GM15510 (cell line): ENCODE results near the gene SLC27A4.

Experiments used
- POLR2A ChIP-seq: IDR thresholded peaks from 3 replicates; pipeline ENCODE4 v1.6.1; 2011; ENCODE audit warnings: borderline replicate concordance; ENCODE audit not compliant: insufficient read length; ENCODE audit errors: extremely low read depth

The SLC27A4 gene

GRCh38 chr9:128389395-128390149 is 49.2 kb downstream of the SLC27A4 start:
- TF ChIP-seq POLR2A = no peak

DNA sequence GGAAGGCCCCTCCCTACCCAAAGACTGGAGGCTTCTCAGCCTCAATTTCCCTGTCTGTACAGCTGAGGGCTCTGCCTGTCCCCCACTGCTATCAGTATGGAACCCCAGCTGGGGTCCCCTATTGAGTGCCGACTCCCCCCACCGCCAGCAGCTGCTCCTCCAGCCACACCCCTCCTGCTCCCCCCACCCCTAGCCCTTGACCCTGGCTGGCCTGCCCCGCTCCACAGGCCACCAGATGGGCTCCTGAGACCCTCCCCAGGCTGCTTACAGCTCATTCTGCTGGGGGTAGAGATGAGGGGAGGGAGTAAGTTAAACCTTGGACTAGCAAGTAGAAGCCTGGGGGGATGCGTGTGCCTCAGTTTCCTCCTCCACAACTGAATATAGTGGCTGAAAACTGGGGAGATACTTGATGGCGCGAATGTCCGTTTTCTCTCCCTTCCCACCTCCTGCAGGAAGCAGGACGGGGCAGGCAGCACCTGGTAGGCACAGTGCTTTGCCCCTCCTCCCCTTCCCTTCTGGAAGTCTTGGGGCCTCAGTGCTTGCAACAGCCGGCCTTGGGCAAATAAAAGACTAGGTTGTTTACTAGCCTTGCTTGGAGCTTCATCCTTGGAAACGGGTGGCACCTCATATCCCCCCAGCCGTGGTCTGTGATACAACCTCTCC is 50.0 kb downstream of the SLC27A4 start:
- no peak for TF ChIP-seq POLR2A

DNA sequence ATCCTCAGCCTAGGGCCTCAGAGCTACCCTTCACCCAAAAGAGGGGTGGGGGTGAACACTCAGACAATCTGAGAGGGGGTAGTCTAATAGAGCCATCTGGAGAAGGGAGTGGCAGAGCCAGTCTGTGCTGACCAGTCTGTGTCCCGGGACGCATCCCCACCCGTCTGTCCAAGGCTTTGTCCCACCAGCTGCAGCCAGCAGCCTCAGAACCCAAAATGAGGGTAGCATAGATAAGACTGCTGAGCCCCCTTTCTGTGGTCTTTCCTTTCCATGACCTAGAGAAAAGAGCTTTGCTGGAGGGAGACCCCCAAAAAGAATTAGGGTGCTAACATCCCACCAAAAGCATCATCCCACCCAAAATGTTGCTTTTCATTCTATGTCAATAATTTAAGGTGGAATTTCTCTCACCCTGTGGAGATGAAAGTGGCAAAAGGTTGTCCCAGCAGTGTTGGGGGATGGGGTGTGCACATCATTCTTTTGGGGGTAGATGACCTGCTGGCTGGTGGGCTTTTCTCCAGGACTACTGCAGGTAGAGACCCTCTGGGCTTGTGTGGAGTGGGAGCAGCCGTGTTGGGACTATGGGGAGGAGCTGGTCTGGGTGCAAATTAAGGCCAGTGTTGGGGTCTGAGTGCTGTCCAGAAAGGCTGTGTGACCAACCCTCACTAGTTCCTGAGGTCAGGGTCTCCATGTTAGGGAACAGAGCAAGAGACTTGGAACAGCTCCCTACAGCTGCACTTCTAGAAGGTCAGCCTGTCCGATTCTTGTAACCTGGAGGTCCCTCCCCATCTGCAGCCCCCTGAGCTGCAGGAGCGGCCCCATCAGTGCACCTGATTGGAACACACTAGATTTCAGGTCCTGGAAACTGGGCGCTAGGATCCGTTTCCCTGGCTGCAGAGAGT is 50.7 kb downstream of the SLC27A4 start:
- no peak for TF ChIP-seq POLR2A

DNA sequence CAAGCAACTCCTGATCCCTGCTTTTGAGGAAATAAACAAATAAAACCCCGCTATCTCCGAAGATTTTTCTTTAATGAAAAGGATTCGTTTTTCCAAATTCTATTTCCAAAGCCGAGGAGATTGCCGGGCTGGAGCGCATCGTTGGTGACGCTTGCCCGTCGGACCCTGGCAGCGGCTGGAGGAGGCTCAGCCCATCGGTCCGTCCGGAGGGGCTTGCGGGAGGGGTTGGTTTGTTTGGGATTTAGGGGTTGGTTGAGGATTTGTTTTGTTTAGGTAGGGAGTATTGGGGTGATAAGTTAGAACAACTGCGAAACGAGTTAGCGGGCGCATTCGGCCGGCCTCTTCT is 51.6 kb downstream of the SLC27A4 start:
- no peak for TF ChIP-seq POLR2A

GRCh38 chr9:128392302-128393144 is 52.2 kb downstream of the SLC27A4 start:
- no peak for TF ChIP-seq POLR2A

DNA sequence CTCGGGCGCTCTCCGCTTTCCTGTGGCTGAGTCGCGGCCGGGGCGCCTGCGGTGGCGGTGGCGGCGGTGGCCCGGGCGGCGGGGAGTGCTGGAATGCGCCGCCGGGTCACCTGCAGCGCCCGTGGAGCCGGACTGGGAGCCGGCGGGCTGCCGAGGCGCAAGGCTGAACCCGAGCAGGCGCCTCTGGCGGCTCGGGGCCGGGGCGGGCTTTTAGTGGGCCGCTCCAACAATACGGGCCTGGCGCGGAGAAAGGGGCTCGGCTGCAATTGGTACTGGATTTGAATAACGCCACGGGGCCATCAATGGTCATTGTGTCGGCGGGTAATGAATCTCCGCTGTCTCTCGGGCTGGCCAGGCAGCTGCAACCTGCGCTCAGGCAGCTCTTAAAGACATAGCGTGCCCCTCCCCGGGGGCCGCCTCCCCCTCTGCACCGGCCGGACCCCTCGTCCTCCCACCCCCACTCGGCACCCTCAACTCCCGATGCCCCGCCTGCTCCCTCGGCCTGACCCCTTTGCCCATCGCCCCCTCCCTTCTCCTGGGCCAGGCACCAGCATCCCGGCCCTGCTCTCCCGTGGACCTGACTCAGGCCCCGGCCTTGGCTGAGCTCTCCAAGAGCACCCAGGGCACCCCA is 52.9 kb downstream of the SLC27A4 start:
- TF ChIP-seq POLR2A = no peak

- TF ChIP-seq POLR2A = no peak
These were observed 53.6 kb downstream of the SLC27A4 start for GRCh38 chr9:128393970-128394369.

DNA sequence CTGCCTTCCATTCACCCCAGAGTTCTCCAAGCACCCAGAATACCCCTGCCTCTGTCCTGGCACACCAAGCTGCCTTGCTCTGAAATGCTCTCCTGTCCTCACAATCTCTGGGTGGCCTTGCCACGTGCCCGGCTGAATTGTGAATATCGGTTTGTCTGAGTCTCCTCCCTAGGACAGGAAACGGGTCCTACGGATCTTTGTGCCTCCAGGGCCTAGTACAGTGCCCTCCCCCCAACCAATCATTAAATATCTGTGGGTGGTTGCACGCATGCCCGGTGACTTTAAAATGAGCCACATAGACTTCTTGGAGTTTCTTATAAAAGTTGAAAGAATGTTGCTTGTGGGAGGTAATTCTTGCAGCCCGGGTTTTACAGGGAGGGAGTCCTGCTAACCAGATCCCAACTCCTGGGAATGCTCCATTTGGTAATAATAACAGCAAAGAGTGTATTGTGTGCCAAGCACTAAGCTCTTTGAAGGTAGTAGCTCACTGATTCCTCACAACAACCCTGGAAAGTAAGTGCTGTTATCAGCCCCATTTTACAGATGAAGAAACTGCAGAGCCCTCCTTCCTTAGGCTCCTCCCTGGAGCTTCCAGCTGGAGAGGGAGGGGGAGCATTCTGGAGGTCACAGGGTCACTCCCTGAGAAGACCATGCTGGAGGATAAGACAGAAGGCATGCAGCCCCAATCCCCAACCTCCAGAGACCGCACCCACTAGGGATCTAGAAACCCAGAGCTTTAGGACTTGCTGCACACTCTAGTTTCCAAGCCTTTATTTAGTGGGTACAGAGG is 54.2 kb downstream of the SLC27A4 start:
- TF ChIP-seq POLR2A = no peak

DNA sequence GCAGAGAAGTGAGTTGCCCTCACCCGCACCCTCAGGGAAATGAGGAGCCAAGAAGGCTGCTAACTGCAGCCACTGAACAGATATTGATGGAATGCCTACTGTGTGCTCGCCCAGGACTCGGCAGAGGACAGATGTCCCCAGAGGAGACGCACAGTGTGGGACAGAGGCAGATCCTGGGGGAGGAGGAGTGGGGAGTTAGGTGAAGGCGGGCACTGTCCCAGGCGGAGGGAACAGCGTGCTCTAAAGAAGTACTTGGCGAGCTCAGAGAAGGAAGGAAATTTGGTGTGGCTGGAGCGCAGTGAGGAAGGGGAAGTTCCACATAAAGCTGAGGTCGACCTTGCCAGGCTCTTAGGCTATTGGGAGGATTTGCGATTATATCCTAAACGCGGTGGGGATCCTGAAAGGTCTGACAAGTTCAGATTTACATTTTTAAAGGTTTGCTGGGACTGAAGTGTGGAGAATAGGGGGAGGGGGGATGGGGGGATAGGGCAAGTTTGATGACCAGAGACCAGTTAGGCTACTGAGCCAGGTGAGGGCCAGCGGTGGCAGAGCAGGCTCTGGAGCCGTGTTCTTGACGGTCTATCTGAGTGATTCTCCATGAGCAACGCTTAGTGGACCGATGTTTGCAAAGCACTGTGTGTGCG is 56.8 kb downstream of the SLC27A4 start:
- TF ChIP-seq POLR2A = no peak

- TF ChIP-seq POLR2A = no peak
These were observed 57.5 kb downstream of the SLC27A4 start for GRCh38 chr9:128397831-128398230.

- no peak for TF ChIP-seq POLR2A
These were observed 59.5 kb downstream of the SLC27A4 start for GRCh38 chr9:128399861-128400260.

GRCh38 chr9:128404560-128404959 is 64.2 kb downstream of the SLC27A4 start:
- TF ChIP-seq POLR2A = no peak

- no peak for TF ChIP-seq POLR2A
These were observed 64.9 kb downstream of the SLC27A4 start for GRCh38 chr9:128405077-128405779.

- TF ChIP-seq POLR2A = no peak
These were observed 65.4 kb downstream of the SLC27A4 start for GRCh38 chr9:128405780-128406171.
